ENCODE data around the gene FBP2. TPM values are rescaled to one million over a fixed set of nuclear protein-coding genes. Genes with fewer than 3 reads are reported as not detected.

Gene FBP2
- total RNA-seq, 1 donor, result not detected

DNA sequence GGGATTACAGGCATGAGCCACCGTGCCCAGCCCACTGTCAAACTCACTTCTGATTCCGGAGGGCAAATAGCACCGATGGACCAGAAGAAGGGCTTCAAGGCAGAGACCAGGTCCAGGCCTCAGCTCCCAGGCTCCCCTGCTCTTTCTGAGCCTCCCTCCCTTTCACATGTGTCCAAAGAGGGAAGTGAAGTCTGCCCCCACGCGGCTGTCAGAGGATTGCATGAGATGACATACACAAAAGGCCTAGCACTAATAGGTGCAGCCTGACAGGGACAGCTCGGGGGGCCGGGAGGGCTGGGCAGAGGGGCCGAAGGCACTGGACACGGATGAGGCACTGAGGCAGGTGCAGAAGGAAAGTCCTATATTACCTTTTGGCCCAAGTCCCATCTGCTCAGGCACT lies 29.6 kb upstream of the FBP2 start:
- TF ChIP-seq CTCF (IDR thresholded peaks at IDR 0.05; ENCODE audit: insufficient read depth, low read length), result peak; percentile 23
- DNase-seq (ENCODE audit: low read depth), result no peak
- H3K4me3 ChIP-seq (ENCODE audit: low read depth, low read length), result no peak overlapping the region

- DNase-seq (ENCODE audit: low read depth), result no peak
- no peak for TF ChIP-seq CTCF (IDR thresholded peaks at IDR 0.05; ENCODE audit: insufficient read depth, low read length)
- H3K4me3 ChIP-seq (ENCODE audit: low read depth, low read length), result no peak overlapping the region
Observed at GRCh38 chr9:94622087-94622800, 28.6 kb upstream of the FBP2 start.

- TF ChIP-seq CTCF (IDR thresholded peaks at IDR 0.05; ENCODE audit: insufficient read depth, low read length), result no peak
- DNase-seq (ENCODE audit: low read depth), result no peak
- H3K4me3 ChIP-seq (ENCODE audit: low read depth, low read length), result no peak overlapping the region
Observed at GRCh38 chr9:94619026-94619425, 25.4 kb upstream of the FBP2 start.

- peak; percentile 22 for TF ChIP-seq CTCF (IDR thresholded peaks at IDR 0.05; ENCODE audit: insufficient read depth, low read length)
- H3K4me3 ChIP-seq (ENCODE audit: low read depth, low read length), result no peak overlapping the region
- DNase-seq (ENCODE audit: low read depth), result no peak
Observed at GRCh38 chr9:94613003-94613402, 19.4 kb upstream of the FBP2 start.

DNA sequence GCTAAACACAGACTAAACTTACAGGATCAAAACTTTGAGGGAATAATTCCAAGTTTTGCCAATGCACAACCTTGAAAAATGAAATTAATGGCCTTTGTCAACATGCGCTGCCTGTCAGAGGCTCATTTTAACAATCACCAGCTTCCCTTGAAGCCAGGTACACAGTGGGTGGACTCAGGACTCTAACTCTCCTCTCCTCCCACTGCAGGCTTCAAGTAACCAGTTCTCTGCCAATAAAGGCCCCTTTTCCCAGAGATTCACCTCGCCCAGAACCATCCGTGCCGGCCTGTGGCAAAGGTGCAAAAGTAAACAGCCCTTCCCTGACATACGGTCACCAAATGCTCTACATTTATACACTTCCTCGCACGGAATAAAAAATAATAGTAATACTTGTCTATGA lies 18.4 kb upstream of the FBP2 start:
- TF ChIP-seq CTCF (IDR thresholded peaks at IDR 0.05; ENCODE audit: insufficient read depth, low read length), result no peak
- no peak for DNase-seq (ENCODE audit: low read depth)
- H3K4me3 ChIP-seq (ENCODE audit: low read depth, low read length), result no peak overlapping the region

DNA sequence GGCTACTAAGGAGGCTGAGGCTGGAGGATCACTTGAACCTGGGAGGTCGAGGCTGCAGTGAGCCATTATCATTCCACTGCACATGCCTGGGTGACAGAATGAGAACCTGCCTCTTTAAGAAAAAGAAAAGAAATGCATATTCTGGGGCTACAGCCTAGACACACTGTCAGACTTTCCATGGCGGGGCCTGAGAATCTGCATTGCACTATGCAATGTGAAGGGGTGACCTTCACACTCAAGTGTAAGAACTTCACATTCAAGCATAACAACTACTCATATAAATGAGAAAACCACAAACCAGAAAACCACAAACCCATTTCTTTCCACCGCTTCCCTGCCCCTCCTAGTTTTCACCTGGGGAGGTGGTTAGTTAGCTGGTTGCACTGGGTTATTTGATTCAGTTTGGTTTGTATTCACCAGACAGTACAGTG lies 18.0 kb upstream of the FBP2 start:
- TF ChIP-seq CTCF (IDR thresholded peaks at IDR 0.05; ENCODE audit: insufficient read depth, low read length), result no peak
- H3K4me3 ChIP-seq (ENCODE audit: low read depth, low read length), result no peak overlapping the region
- DNase-seq (ENCODE audit: low read depth), result no peak

GRCh38 chr9:94610181-94610606 lies 16.6 kb upstream of the FBP2 start:
- no peak for TF ChIP-seq CTCF (IDR thresholded peaks at IDR 0.05; ENCODE audit: insufficient read depth, low read length)
- H3K4me3 ChIP-seq (ENCODE audit: low read depth, low read length), result no peak overlapping the region
- DNase-seq (ENCODE audit: low read depth), result no peak
